ENCODE measurements around the gene ARHGEF17. TPM values are rescaled to one million over a fixed set of nuclear protein-coding genes. Genes with fewer than 3 reads are reported as not detected.

The ARHGEF17 gene
- total and polyA plus RNA-seq, 2 of the 8 experiments (the other 6 are each of a cell fraction or from before 2014, with no cell fraction given): 11.3 to 14.6 TPM

DNA sequence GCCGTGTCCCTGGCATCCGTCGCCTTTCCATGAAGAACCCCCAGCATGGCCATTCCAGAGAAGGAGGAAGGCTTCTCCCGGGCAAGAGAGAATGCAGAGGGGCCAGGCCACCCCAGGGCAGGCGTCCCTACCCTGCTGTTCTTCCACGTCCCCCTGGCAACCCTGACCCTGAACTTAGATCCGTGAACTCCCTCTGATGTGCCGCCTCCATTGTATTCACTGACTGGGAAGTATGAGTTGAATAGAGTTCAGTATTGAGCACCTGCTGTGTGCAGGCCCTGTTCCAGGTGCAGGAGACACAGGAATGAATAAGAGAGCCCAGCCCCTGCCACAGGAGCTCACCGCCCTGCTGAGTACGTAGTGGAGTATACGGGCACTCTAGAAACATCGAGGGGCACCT, 39.0 kb downstream of the ARHGEF17 start:
- H3K4me3 ChIP-seq (ENCODE audit: extremely low read depth in 1 of 4, insufficient read depth in 2 of 4, low read depth in 3 of 4, low read length in 4 of 4): no peak overlapping the region
- no peaks in the 10 kb centered on the region for H3K36me3 ChIP-seq (ENCODE audit: control insufficient read depth in 2 of 4, insufficient read depth in 4 of 4, low read length in 3 of 4)
- peaks cover 0 to 9% (median 8%) of the 10 kb centered on the region in 4 experiments; a peak in 6 of 7 replicates for H3K4me1 ChIP-seq (replicated peaks in 1 of 4; ENCODE audit: control insufficient read depth in 3 of 4, insufficient read depth in 4 of 4, low read length in 3 of 4)
- H3K79me1 ChIP-seq (ENCODE audit: low read depth, low read length): peaks cover 5% of the 10 kb centered on the region; the same call in 1 of the 2 replicates
- H3K18ac ChIP-seq (ENCODE audit: extremely low read depth, low read length): no peak overlapping the region
- H3K23me2 ChIP-seq (ENCODE audit: low read depth, low read length): peaks cover 3% of the 10 kb centered on the region; the same call in 1 of the 2 replicates
- H2BK12ac ChIP-seq (ENCODE audit: low read depth, low read length): no peak overlapping the region
- no peak overlapping the region for H4K8ac ChIP-seq (ENCODE audit: extremely low read depth, insufficient read depth, low read length)
- ChIA-PET CTCF (ENCODE audit: partially characterized antibody) (interaction anchor here (0.6 to 59.1 kb wide), 5 partner anchors 3 to 164 kb away, joined by 3 to 1456 read pairs (median 4); partner anchors contain the start of gene RELT), POLR2A (ENCODE audit: partially characterized antibody) (interaction anchor here (1.6 kb wide), 1 partner anchor 28 kb away, joined by 5 read pairs; no protein-coding TSS in a partner anchor)
- H2BK20ac ChIP-seq (ENCODE audit: low read length): no peak overlapping the region
- H4K5ac ChIP-seq (ENCODE audit: insufficient read length, low read depth, low read length): no peak overlapping the region
- H3K56ac ChIP-seq (replicated peaks; ENCODE audit: insufficient read length, low read depth, low read length): no peak overlapping the region
- no peak overlapping the region for H2BK120ac ChIP-seq (replicated peaks; ENCODE audit: low read depth, low read length)
- no peak for FAIRE-seq
- no peak for DNase-seq (ENCODE audit: low read depth in 1 of 2, low spot score in 2 of 2)
- H3K4me2 ChIP-seq (ENCODE audit: insufficient read depth in 1 of 2, low read depth in 2 of 2, low read length in 2 of 2): no peak overlapping the region
- no peaks in the 10 kb centered on the region for H3K79me2 ChIP-seq (ENCODE audit: control insufficient read depth in 1 of 2, insufficient read depth in 2 of 2, low read length in 2 of 2)
- H3K9me3 ChIP-seq (ENCODE audit: insufficient read depth in 2 of 2, low read depth in 1 of 2, low read length in 1 of 2): no peaks in the 10 kb centered on the region
- H3K23ac ChIP-seq (ENCODE audit: insufficient read length): no peak overlapping the region
- H3K14ac ChIP-seq (ENCODE audit: insufficient read length): no peak overlapping the region
- no peak overlapping the region for H2BK15ac ChIP-seq (ENCODE audit: low read length)
- H3K27ac ChIP-seq (ENCODE audit: low read depth, low read length): no peak overlapping the region
- H3K4ac ChIP-seq (replicated peaks; ENCODE audit: insufficient read length, low read depth, low read length): no peak overlapping the region
- no peak overlapping the region for H4K91ac ChIP-seq (replicated peaks; ENCODE audit: insufficient read length, low read length)
- H3K9ac ChIP-seq (replicated peaks in 1 of 4; ENCODE audit: extremely low read depth in 1 of 4, low read depth in 3 of 4, low read length in 3 of 4): no peak overlapping the region
- H4K20me1 ChIP-seq (replicated peaks in 1 of 2; ENCODE audit: control insufficient read depth in 1 of 2, insufficient read depth in 2 of 2, low read length in 2 of 2): peaks cover 10 to 33% of the 10 kb centered on the region in 2 experiments
- no peak overlapping the region for H2AK5ac ChIP-seq (ENCODE audit: low read depth, low read length)
- no peak overlapping the region for H2AFZ ChIP-seq (ENCODE audit: low read length)
- H3K27me3 ChIP-seq (replicated peaks in 1 of 4; ENCODE audit: control insufficient read depth in 3 of 4, extremely low read depth in 1 of 4, insufficient read depth in 3 of 4, low read length in 3 of 4): peaks cover 4 to 19% (median 17%) of the 10 kb centered on the region in 4 experiments; a peak in 6 of 7 replicates
- H2BK5ac ChIP-seq (ENCODE audit: low read depth, low read length): no peak overlapping the region
- WGBS, 2 experiments (ENCODE audit: extremely low coverage in 1 of 2, insufficient coverage in 1 of 2, insufficient read length in 1 of 2, insufficient replicate concordance in 2 of 2, low coverage in 1 of 2, low lambda C conversion rate in 2 of 2, missing lambda C conversion rate in 1 of 2): 73% methylated on average over 8 of the region's 12 CpGs; no CpG with 5 or more reads in 1 of the 2 experiments
- TF ChIP-seq RFX5 (IDR thresholded peaks at IDR 0.05; ENCODE audit: borderline replicate concordance, low read depth, low read length) (no peak), GTF2F1 (IDR thresholded peaks at IDR 0.05; ENCODE audit: borderline replicate concordance, low read depth, low read length) (no peak), EP300 (IDR thresholded peaks at IDR 0.05; ENCODE audit: borderline replicate concordance in 1 of 2, low read depth in 2 of 2, low read length in 2 of 2) (no peak), TAF7 (optimal IDR thresholded peaks at IDR 0.05; ENCODE audit: borderline replicate concordance, low read depth, low read length) (no peak), MAFK (IDR thresholded peaks at IDR 0.05; ENCODE audit: low read depth, low read length) (no peak), SIRT6 (IDR thresholded peaks at IDR 0.05; ENCODE audit: low read length) (no peak), CTBP2 (IDR thresholded peaks at IDR 0.05; ENCODE audit: borderline replicate concordance, insufficient read depth, insufficient read length, low read length) (no peak), TCF12 (IDR thresholded peaks at IDR 0.05; ENCODE audit: low read depth, low read length) (no peak), HDAC2 (IDR thresholded peaks at IDR 0.05; ENCODE audit: borderline replicate concordance in 1 of 2, low read depth in 2 of 2, low read length in 2 of 2) (no peak), RNF2 (IDR thresholded peaks at IDR 0.05; ENCODE audit: borderline replicate concordance, low read depth, low read length, missing control alignments, poor library complexity, severe bottlenecking) (no peak), SAP30 (IDR thresholded peaks at IDR 0.05; ENCODE audit: insufficient read depth, insufficient replicate concordance, low read length) (no peak), SP4 (IDR thresholded peaks at IDR 0.05; ENCODE audit: low read length) (no peak)

All from H1 (cell line).